ENCODE measurements around the gene ZNF200.
"Not testable (repeated sequence)": the region's sequence is repeated elsewhere in the genome, so short reads cannot be mapped to it uniquely, and the experiment has no call there.

Gene ZNF200

DNA sequence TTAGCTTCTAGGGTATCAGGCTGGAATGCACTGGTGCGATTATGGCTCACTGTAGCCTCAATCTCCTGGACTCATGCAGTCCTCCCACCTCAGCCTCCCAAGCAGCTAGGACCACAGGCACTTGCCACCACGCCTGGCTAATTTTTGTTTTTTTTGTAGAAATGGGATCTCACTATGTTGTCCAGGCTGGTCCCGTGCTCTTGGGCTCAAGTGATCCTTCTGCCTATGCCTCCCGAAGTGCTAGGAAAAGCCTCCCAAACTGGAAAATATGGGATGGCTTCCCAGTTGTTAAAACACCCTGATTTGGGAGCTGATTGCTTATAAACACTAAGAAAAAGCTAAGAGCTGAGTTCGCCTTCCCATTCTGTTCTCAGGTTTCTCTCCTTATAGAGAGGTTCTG, 41.7 kb upstream of the ZNF200 start:
- Histone ChIP-seq H4K8ac (ENCODE audit: low read depth, low read length) (no peak overlapping the region), H2AK5ac (ENCODE audit: low read length) (no peak overlapping the region), H3K9ac (ENCODE audit: low read length) (no peak overlapping the region), H3K4me1 (ENCODE audit: control insufficient read depth, low read depth, low read length) (no peaks in the 10 kb centered on the region), H3K79me1 (ENCODE audit: low read length) (no peaks in the 10 kb centered on the region), H3K4me2 (ENCODE audit: low read length) (no peak overlapping the region), H3K4me3 (ENCODE audit: low read length) (no peak overlapping the region), H3K36me3 (ENCODE audit: control insufficient read depth, insufficient read depth, low read length) (no peaks in the 10 kb centered on the region), H3K27me3 (ENCODE audit: insufficient read depth, low read length, poor library complexity) (no peaks in the 10 kb centered on the region), H2BK120ac (ENCODE audit: low read depth, low read length) (no peak overlapping the region), H3K56ac (ENCODE audit: low read length) (no peak overlapping the region), H3K27ac (ENCODE audit: low read depth, low read length) (no peak overlapping the region), H2BK15ac (replicated peaks; ENCODE audit: low read depth) (no peak overlapping the region), H2BK5ac (ENCODE audit: low read length) (no peak overlapping the region), H3K79me2 (ENCODE audit: control insufficient read depth, insufficient read depth, low read length) (no peaks in the 10 kb centered on the region), H3K18ac (ENCODE audit: low read length) (no peak overlapping the region), H3K4ac (ENCODE audit: low read depth, low read length) (no peak overlapping the region), H4K5ac (ENCODE audit: low read length) (no peak overlapping the region), H3K23ac (ENCODE audit: low read length) (no peak overlapping the region)
- DNase-seq, result no peak
- WGBS (ENCODE audit: extremely low coverage, insufficient coverage, low lambda C conversion rate), result no CpG with 5 or more reads among the region's 5 CpGs

DNA sequence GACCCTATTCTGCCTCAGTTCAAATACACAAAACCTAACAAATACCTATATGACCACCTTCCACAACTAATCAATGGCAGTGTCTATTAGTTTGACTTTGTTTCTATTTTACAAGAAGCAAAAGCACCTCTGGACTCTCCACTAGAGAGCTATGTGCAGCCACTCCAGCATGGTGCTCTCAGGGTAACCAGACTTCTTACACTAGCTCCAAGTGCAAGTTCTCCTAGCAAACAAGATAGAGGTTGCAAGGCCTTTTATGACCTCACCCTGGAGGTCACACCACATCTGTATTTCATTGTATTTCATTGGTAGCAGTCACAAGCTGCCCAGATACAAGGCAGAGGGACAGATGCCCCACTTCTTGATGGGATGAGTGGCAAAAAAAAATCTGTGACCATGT, 40.0 kb upstream of the ZNF200 start:
- Histone ChIP-seq H3K79me2 (ENCODE audit: control insufficient read depth, insufficient read depth, low read length) (no peaks in the 10 kb centered on the region), H3K36me3 (ENCODE audit: control insufficient read depth, insufficient read depth, low read length) (no peaks in the 10 kb centered on the region), H3K4me1 (ENCODE audit: control insufficient read depth, low read depth, low read length) (no peaks in the 10 kb centered on the region), H3K18ac (ENCODE audit: low read length) (no peak overlapping the region), H3K23ac (ENCODE audit: low read length) (no peak overlapping the region), H3K4me2 (ENCODE audit: low read length) (no peak overlapping the region), H3K79me1 (ENCODE audit: low read length) (no peaks in the 10 kb centered on the region), H4K8ac (ENCODE audit: low read depth, low read length) (no peak overlapping the region), H3K9ac (ENCODE audit: low read length) (no peak overlapping the region), H3K4ac (ENCODE audit: low read depth, low read length) (no peak overlapping the region), H3K27me3 (ENCODE audit: insufficient read depth, low read length, poor library complexity) (no peaks in the 10 kb centered on the region), H3K56ac (ENCODE audit: low read length) (no peak overlapping the region), H2AK5ac (ENCODE audit: low read length) (no peak overlapping the region), H3K27ac (ENCODE audit: low read depth, low read length) (no peak overlapping the region), H2BK15ac (replicated peaks; ENCODE audit: low read depth) (no peak overlapping the region), H3K4me3 (ENCODE audit: low read length) (no peak overlapping the region), H2BK5ac (ENCODE audit: low read length) (no peak overlapping the region), H4K5ac (ENCODE audit: low read length) (no peak overlapping the region), H2BK120ac (ENCODE audit: low read depth, low read length) (no peak overlapping the region)
- DNase-seq, result no peak

GRCh38 chr16:3274490-3274889, 39.5 kb upstream of the ZNF200 start:
- H3K36me3 ChIP-seq (ENCODE audit: control insufficient read depth, insufficient read depth, low read length), result no peaks in the 10 kb centered on the region
- no peaks in the 10 kb centered on the region for H3K79me1 ChIP-seq (ENCODE audit: low read length)
- no peak overlapping the region for H4K5ac ChIP-seq (ENCODE audit: low read length)
- no CpG with 5 or more reads among the region's 4 CpGs for WGBS (ENCODE audit: extremely low coverage, insufficient coverage, low lambda C conversion rate)
- H4K8ac ChIP-seq (ENCODE audit: low read depth, low read length), result no peak overlapping the region
- H2AK5ac ChIP-seq (ENCODE audit: low read length), result no peak overlapping the region
- H3K4me1 ChIP-seq (ENCODE audit: control insufficient read depth, low read depth, low read length), result no peaks in the 10 kb centered on the region
- no peak for DNase-seq
- no peak overlapping the region for H3K9ac ChIP-seq (ENCODE audit: low read length)
- no peaks in the 10 kb centered on the region for H3K79me2 ChIP-seq (ENCODE audit: control insufficient read depth, insufficient read depth, low read length)
- H3K4me2 ChIP-seq (ENCODE audit: low read length), result no peak overlapping the region
- H3K56ac ChIP-seq (ENCODE audit: low read length), result no peak overlapping the region
- no peaks in the 10 kb centered on the region for H3K27me3 ChIP-seq (ENCODE audit: insufficient read depth, low read length, poor library complexity)
- no peak overlapping the region for H3K4me3 ChIP-seq (ENCODE audit: low read length)
- H2BK120ac ChIP-seq (ENCODE audit: low read depth, low read length), result no peak overlapping the region
- H3K18ac ChIP-seq (ENCODE audit: low read length), result no peak overlapping the region
- no peak overlapping the region for H2BK15ac ChIP-seq (replicated peaks; ENCODE audit: low read depth)
- H2BK5ac ChIP-seq (ENCODE audit: low read length), result no peak overlapping the region
- no peak overlapping the region for H3K23ac ChIP-seq (ENCODE audit: low read length)
- H3K4ac ChIP-seq (ENCODE audit: low read depth, low read length), result no peak overlapping the region
- no peak overlapping the region for H3K27ac ChIP-seq (ENCODE audit: low read depth, low read length)

GRCh38 chr16:3271281-3271680, 36.3 kb upstream of the ZNF200 start:
- H3K36me3 ChIP-seq (ENCODE audit: control insufficient read depth, insufficient read depth, low read length); H3K79me2 ChIP-seq (ENCODE audit: control insufficient read depth, insufficient read depth, low read length); H3K4me1 ChIP-seq (ENCODE audit: control insufficient read depth, low read depth, low read length); H4K8ac ChIP-seq (ENCODE audit: low read depth, low read length); H4K5ac ChIP-seq (ENCODE audit: low read length); H3K27ac ChIP-seq (ENCODE audit: low read depth, low read length); DNase-seq; H3K79me1 ChIP-seq (ENCODE audit: low read length); H3K18ac ChIP-seq (ENCODE audit: low read length); H2AK5ac ChIP-seq (ENCODE audit: low read length); H3K27me3 ChIP-seq (ENCODE audit: insufficient read depth, low read length, poor library complexity); H3K4ac ChIP-seq (ENCODE audit: low read depth, low read length); H3K4me2 ChIP-seq (ENCODE audit: low read length); H3K4me3 ChIP-seq (ENCODE audit: low read length); H3K23ac ChIP-seq (ENCODE audit: low read length); H2BK5ac ChIP-seq (ENCODE audit: low read length); H3K56ac ChIP-seq (ENCODE audit: low read length); H2BK15ac ChIP-seq (replicated peaks; ENCODE audit: low read depth); H3K9ac ChIP-seq (ENCODE audit: low read length); H2BK120ac ChIP-seq (ENCODE audit: low read depth, low read length): not testable (repeated sequence)
- WGBS (ENCODE audit: extremely low coverage, insufficient coverage, low lambda C conversion rate), result no CpG with 5 or more reads among the region's 22 CpGs

DNA sequence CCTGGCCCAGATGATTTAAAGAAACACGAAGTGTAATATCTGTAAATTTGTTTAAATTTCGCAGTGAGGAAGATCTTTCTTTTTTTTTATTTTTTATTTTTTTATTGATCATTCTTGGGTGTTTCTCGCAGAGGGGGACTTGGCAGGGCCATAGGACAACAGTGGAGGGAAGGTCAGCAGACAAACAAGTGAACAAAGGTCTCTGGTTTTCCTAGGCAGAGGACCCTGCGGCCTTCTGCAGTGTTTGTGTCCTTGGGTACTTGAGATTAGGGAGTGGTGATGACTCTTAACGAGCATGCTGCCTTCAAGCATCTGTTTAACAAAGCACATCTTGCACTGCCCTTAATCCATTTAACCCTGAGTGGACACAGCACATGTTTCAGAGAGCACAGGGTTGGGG, 35.8 kb upstream of the ZNF200 start:
- H3K56ac ChIP-seq (ENCODE audit: low read length); H3K79me2 ChIP-seq (ENCODE audit: control insufficient read depth, insufficient read depth, low read length); H2BK15ac ChIP-seq (replicated peaks; ENCODE audit: low read depth); H3K79me1 ChIP-seq (ENCODE audit: low read length); H3K4me2 ChIP-seq (ENCODE audit: low read length); H4K5ac ChIP-seq (ENCODE audit: low read length); H3K4me3 ChIP-seq (ENCODE audit: low read length); H3K4me1 ChIP-seq (ENCODE audit: control insufficient read depth, low read depth, low read length); H3K18ac ChIP-seq (ENCODE audit: low read length); H3K27ac ChIP-seq (ENCODE audit: low read depth, low read length); H3K27me3 ChIP-seq (ENCODE audit: insufficient read depth, low read length, poor library complexity); H3K36me3 ChIP-seq (ENCODE audit: control insufficient read depth, insufficient read depth, low read length); H3K23ac ChIP-seq (ENCODE audit: low read length); H2BK120ac ChIP-seq (ENCODE audit: low read depth, low read length); H2BK5ac ChIP-seq (ENCODE audit: low read length); H4K8ac ChIP-seq (ENCODE audit: low read depth, low read length); H3K9ac ChIP-seq (ENCODE audit: low read length); H2AK5ac ChIP-seq (ENCODE audit: low read length); H3K4ac ChIP-seq (ENCODE audit: low read depth, low read length); DNase-seq: not testable (repeated sequence)
- no CpG with 5 or more reads among the region's 5 CpGs for WGBS (ENCODE audit: extremely low coverage, insufficient coverage, low lambda C conversion rate)

GRCh38 chr16:3268294-3268693, 33.3 kb upstream of the ZNF200 start:
- Histone ChIP-seq H3K9ac (ENCODE audit: low read length) (no peak overlapping the region), H2AK5ac (ENCODE audit: low read length) (no peak overlapping the region), H3K18ac (ENCODE audit: low read length) (no peak overlapping the region), H3K23ac (ENCODE audit: low read length) (no peak overlapping the region), H2BK15ac (replicated peaks; ENCODE audit: low read depth) (no peak overlapping the region), H3K4me2 (ENCODE audit: low read length) (no peak overlapping the region), H2BK5ac (ENCODE audit: low read length) (no peak overlapping the region), H3K36me3 (ENCODE audit: control insufficient read depth, insufficient read depth, low read length) (no peaks in the 10 kb centered on the region), H3K56ac (ENCODE audit: low read length) (no peak overlapping the region), H2BK120ac (ENCODE audit: low read depth, low read length) (no peak overlapping the region), H3K4me1 (ENCODE audit: control insufficient read depth, low read depth, low read length) (no peaks in the 10 kb centered on the region), H4K5ac (ENCODE audit: low read length) (no peak overlapping the region), H3K4me3 (ENCODE audit: low read length) (no peak overlapping the region), H3K79me2 (ENCODE audit: control insufficient read depth, insufficient read depth, low read length) (no peaks in the 10 kb centered on the region), H4K8ac (ENCODE audit: low read depth, low read length) (no peak overlapping the region), H3K27me3 (ENCODE audit: insufficient read depth, low read length, poor library complexity) (no peaks in the 10 kb centered on the region), H3K27ac (ENCODE audit: low read depth, low read length) (no peak overlapping the region), H3K4ac (ENCODE audit: low read depth, low read length) (no peak overlapping the region), H3K79me1 (ENCODE audit: low read length) (no peaks in the 10 kb centered on the region)
- DNase-seq, result no peak
- no CpG with 5 or more reads among the region's 1 CpG for WGBS (ENCODE audit: extremely low coverage, insufficient coverage, low lambda C conversion rate)
